ENCODE measurements around the gene CNOT4.

DNA sequence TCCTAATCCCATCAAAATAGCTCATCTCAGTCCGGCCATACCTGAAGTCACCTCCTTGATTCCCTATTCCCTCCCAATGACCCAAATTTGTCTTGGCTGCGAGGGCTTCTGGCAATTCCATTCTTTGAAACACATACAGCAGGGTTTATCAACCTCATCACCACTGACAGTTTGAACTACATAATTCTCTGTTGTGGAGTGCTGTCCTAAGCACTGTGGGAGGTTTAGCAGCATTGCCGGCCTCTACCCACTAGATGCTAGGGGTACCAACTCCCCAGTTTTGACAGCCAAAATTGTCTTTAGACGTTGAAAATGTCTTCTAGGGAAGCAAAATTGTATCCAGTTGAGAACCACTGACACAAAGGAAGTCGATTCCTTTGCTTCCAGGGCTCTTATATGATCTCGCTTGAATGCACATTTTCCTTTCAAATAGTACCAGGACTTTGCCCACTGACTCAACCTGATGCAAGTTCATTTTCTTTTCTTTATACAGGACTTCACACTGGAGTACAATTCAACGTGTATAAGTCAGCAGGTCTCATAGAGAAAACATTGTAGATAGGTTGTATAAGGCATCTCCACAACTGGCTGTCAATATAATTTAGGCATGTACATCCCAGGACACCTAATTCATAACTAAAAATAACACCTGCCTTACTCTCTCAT, 142.9 kb downstream of the CNOT4 start:
- no peak for TF ChIP-seq POLR2A (IDR thresholded peaks at IDR 0.05)
- TF ChIP-seq POLR2AphosphoS5 (IDR thresholded peaks at IDR 0.05): no peak
- TF ChIP-seq, protein P1, sequence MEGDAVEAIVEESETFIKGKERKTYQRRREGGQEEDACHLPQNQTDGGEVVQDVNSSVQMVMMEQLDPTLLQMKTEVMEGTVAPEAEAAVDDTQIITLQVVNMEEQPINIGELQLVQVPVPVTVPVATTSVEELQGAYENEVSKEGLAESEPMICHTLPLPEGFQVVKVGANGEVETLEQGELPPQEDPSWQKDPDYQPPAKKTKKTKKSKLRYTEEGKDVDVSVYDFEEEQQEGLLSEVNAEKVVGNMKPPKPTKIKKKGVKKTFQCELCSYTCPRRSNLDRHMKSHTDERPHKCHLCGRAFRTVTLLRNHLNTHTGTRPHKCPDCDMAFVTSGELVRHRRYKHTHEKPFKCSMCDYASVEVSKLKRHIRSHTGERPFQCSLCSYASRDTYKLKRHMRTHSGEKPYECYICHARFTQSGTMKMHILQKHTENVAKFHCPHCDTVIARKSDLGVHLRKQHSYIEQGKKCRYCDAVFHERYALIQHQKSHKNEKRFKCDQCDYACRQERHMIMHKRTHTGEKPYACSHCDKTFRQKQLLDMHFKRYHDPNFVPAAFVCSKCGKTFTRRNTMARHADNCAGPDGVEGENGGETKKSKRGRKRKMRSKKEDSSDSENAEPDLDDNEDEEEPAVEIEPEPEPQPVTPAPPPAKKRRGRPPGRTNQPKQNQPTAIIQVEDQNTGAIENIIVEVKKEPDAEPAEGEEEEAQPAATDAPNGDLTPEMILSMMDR (IDR thresholded peaks at IDR 0.05): no peak
